ENCODE data around the gene OPCML. TPM values are rescaled to one million over a fixed set of nuclear protein-coding genes. Genes with fewer than 3 reads are reported as not detected.

The OPCML gene
- polyA plus RNA-seq, 1 donor from 2014 or later, result 11.6 TPM

GRCh38 chr11:132976115-132976514, 556.2 kb downstream of the OPCML start:
- H3K79me2 ChIP-seq (replicated peaks; ENCODE audit: insufficient read depth, low read length), result no peaks in the 10 kb centered on the region
- H3K4me3 ChIP-seq (ENCODE audit: low read length), result no peak overlapping the region
- H2AFZ ChIP-seq (ENCODE audit: low read depth, low read length), result no peak overlapping the region
- no peak overlapping the region for H3K9ac ChIP-seq (ENCODE audit: low read length)
- no peaks in the 10 kb centered on the region for H3K9me2 ChIP-seq (ENCODE audit: insufficient read depth, low read length)
- H3F3A ChIP-seq (ENCODE audit: insufficient read depth, low read length, poor library complexity, severe bottlenecking), result no peaks in the 10 kb centered on the region
- no peaks in the 10 kb centered on the region for H3K9me3 ChIP-seq (ENCODE audit: low read length)
- no peak overlapping the region for H3K27ac ChIP-seq (ENCODE audit: low read length)
- H3K36me3 ChIP-seq (ENCODE audit: insufficient read depth, low read length), result no peaks in the 10 kb centered on the region
- H4K20me1 ChIP-seq (ENCODE audit: insufficient read depth), result no peaks in the 10 kb centered on the region
- H3K27me3 ChIP-seq (ENCODE audit: insufficient read depth, low read depth, low read length), result no peaks in the 10 kb centered on the region
- no peak overlapping the region for H3K4me2 ChIP-seq (ENCODE audit: low read length)
- no peak for TF ChIP-seq EP300 (conservative IDR thresholded peaks at IDR 0.05; ENCODE audit: poor library complexity, severe bottlenecking)
- no peak for TF ChIP-seq EZH2 (IDR thresholded peaks at IDR 0.05; ENCODE audit: borderline replicate concordance, insufficient read depth, low read length, poor library complexity, severe bottlenecking)
- TF ChIP-seq POLR2AphosphoS5 (IDR thresholded peaks at IDR 0.05), result no peak
- TF ChIP-seq CTCF (IDR thresholded peaks at IDR 0.05; ENCODE audit: poor library complexity, severe bottlenecking), result no peak
- TF ChIP-seq MXI1 (conservative IDR thresholded peaks at IDR 0.05; ENCODE audit: poor library complexity, severe bottlenecking), result no peak

GRCh38 chr11:132973686-132974085, 558.6 kb downstream of the OPCML start:
- H3F3A ChIP-seq (ENCODE audit: insufficient read depth, low read length, poor library complexity, severe bottlenecking), result no peaks in the 10 kb centered on the region
- no peak overlapping the region for H3K4me2 ChIP-seq (ENCODE audit: low read length)
- no peaks in the 10 kb centered on the region for H3K36me3 ChIP-seq (ENCODE audit: insufficient read depth, low read length)
- no peaks in the 10 kb centered on the region for H3K9me2 ChIP-seq (ENCODE audit: insufficient read depth, low read length)
- H2AFZ ChIP-seq (ENCODE audit: low read depth, low read length), result no peak overlapping the region
- H3K27me3 ChIP-seq (ENCODE audit: insufficient read depth, low read depth, low read length), result no peaks in the 10 kb centered on the region
- no peaks in the 10 kb centered on the region for H3K9me3 ChIP-seq (ENCODE audit: low read length)
- no peak overlapping the region for H3K27ac ChIP-seq (ENCODE audit: low read length)
- no peak for TF ChIP-seq EP300 (conservative IDR thresholded peaks at IDR 0.05; ENCODE audit: poor library complexity, severe bottlenecking)
- TF ChIP-seq RAD21 (conservative IDR thresholded peaks at IDR 0.05), result no peak
- no peak for TF ChIP-seq EZH2 (IDR thresholded peaks at IDR 0.05; ENCODE audit: borderline replicate concordance, insufficient read depth, low read length, poor library complexity, severe bottlenecking)
- no peak for TF ChIP-seq CTCF (IDR thresholded peaks at IDR 0.05; ENCODE audit: poor library complexity, severe bottlenecking)
- no peak for TF ChIP-seq REST (IDR thresholded peaks at IDR 0.05; ENCODE audit: borderline replicate concordance)
- no peak for TF ChIP-seq MXI1 (conservative IDR thresholded peaks at IDR 0.05; ENCODE audit: poor library complexity, severe bottlenecking)
- no peak overlapping the region for H3K9ac ChIP-seq (ENCODE audit: low read length)
- no peaks in the 10 kb centered on the region for H3K79me2 ChIP-seq (replicated peaks; ENCODE audit: insufficient read depth, low read length)
- H3K4me3 ChIP-seq (ENCODE audit: low read length), result no peak overlapping the region
- H4K20me1 ChIP-seq (ENCODE audit: insufficient read depth), result no peaks in the 10 kb centered on the region
